SIG-M5 (cell line): ENCODE data around the gene ADRM1.

Experiments
- DNase-seq: peaks from one replicate; lab custom pipeline; 2025; lab: John Stamatoyannopoulos, UW

ADRM1 gene

GRCh38 chr20:62339647-62340062 lies 36.9 kb downstream of the ADRM1 start:
- no peak for DNase-seq

GRCh38 chr20:62342910-62343309 lies 40.1 kb downstream of the ADRM1 start:
- DNase-seq, result no peak

- DNase-seq, result no peak
Observed at GRCh38 chr20:62344092-62344491, 41.3 kb downstream of the ADRM1 start.

- no peak for DNase-seq
Observed at GRCh38 chr20:62344782-62345181, 42.0 kb downstream of the ADRM1 start.

GRCh38 chr20:62345681-62346370 lies 43.0 kb downstream of the ADRM1 start:
- no peak for DNase-seq

GRCh38 chr20:62346398-62347150 lies 43.8 kb downstream of the ADRM1 start:
- DNase-seq, result no peak

GRCh38 chr20:62347151-62347404 lies 44.3 kb downstream of the ADRM1 start:
- no peak for DNase-seq

GRCh38 chr20:62347445-62347844 lies 44.6 kb downstream of the ADRM1 start:
- DNase-seq, result no peak

GRCh38 chr20:62348604-62349003 lies 45.8 kb downstream of the ADRM1 start:
- DNase-seq, result no peak

GRCh38 chr20:62349556-62350097 lies 46.8 kb downstream of the ADRM1 start:
- DNase-seq, result no peak

GRCh38 chr20:62350098-62350628 lies 47.4 kb downstream of the ADRM1 start:
- no peak for DNase-seq

- DNase-seq, result no peak
Observed at GRCh38 chr20:62350629-62351422, 48.0 kb downstream of the ADRM1 start.

GRCh38 chr20:62351469-62352401 lies 48.9 kb downstream of the ADRM1 start:
- no peak for DNase-seq

GRCh38 chr20:62352402-62353288 lies 49.8 kb downstream of the ADRM1 start:
- no peak for DNase-seq

GRCh38 chr20:62353289-62354030 lies 50.7 kb downstream of the ADRM1 start:
- DNase-seq, result no peak

- no peak for DNase-seq
Observed at GRCh38 chr20:62354031-62354808, 51.4 kb downstream of the ADRM1 start.

GRCh38 chr20:62354811-62355341 lies 52.1 kb downstream of the ADRM1 start:
- DNase-seq, result no peak

GRCh38 chr20:62355516-62355877 lies 52.7 kb downstream of the ADRM1 start:
- no peak for DNase-seq
